OCI-LY3 (cell line): ENCODE results near the gene MYBPC1.

ENCODE experiments used
- EZH2phosphoT487 ChIP-seq: fragments of 200-600 bp; shearing (Covaris generic); IDR thresholded peaks from 2 replicates; pipeline ENCODE4 v1.6.1; 2018; ENCODE audit warnings: antibody characterized with exemption, mixed run types, low read depth
- TF ChIP-seq, protein P1 (sequence below): fragments of 200-600, 300-600 bp; sonication (generic); IDR thresholded peaks from 2 replicates; pipeline ENCODE4 v1.5.1; 2014; ENCODE audit warnings: antibody characterized with exemption, low read length, low read depth

DNA sequence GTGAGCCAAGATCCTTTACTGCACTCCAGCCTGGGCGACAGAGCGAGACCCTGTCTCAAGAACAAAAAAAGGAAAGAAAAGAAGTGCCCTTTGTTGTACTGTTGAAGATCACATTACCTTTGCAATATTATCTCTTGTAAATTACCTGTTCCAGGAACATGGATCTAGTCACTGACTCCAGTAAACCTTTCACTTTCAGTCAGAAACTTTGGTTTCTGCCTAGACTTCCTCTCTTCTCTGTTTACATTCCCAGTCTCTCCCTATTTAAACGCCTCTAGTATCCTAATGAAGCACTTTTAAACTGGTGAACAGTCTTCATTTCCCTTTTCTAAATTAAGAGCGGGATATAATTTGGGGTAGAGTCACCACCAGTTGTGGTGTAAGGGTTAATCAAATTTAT is 115.5 kb downstream of the MYBPC1 start:
- TF ChIP-seq, protein P1, sequence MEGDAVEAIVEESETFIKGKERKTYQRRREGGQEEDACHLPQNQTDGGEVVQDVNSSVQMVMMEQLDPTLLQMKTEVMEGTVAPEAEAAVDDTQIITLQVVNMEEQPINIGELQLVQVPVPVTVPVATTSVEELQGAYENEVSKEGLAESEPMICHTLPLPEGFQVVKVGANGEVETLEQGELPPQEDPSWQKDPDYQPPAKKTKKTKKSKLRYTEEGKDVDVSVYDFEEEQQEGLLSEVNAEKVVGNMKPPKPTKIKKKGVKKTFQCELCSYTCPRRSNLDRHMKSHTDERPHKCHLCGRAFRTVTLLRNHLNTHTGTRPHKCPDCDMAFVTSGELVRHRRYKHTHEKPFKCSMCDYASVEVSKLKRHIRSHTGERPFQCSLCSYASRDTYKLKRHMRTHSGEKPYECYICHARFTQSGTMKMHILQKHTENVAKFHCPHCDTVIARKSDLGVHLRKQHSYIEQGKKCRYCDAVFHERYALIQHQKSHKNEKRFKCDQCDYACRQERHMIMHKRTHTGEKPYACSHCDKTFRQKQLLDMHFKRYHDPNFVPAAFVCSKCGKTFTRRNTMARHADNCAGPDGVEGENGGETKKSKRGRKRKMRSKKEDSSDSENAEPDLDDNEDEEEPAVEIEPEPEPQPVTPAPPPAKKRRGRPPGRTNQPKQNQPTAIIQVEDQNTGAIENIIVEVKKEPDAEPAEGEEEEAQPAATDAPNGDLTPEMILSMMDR: no peak
- no peak for TF ChIP-seq EZH2phosphoT487
